ENCODE results near the gene KRT12. TPM values are rescaled to one million over a fixed set of nuclear protein-coding genes. Genes with fewer than 3 reads are reported as not detected.

The KRT12 gene
- total RNA-seq, 3 donors from 2014 or later (not counting 1 experiment from before 2014, with no cell fraction given): not detected

DNA sequence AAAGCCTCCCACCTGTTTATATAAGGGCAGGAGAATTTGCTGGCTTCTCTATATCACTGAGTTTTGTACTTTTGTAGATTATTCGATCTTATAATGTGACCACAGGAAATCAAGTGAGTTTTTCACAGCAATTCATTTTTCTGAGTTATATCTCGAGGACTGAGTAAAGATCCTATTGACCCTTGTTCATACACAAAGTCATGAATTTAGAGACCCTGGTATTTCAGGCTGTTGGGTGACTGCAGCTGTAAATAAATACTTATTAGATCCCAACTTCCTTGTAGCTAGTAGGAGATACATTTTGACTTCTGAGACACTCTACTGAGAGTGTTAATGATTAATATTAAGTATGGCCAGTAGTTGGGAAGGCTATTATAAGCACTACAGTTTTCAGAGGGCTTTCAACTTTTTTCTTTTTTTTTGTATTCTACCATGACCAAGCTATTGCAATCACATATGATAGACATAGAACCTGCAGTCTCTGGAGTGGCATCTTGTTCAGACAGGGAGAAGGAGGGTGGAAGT is 21.2 kb upstream of the KRT12 start:
- Mint-ChIP-seq H3K36me3 (no peaks in the 10 kb centered on the region), H3K27ac (no peak overlapping the region), H3K4me1 (no peaks in the 10 kb centered on the region), H3K27me3 (ENCODE audit: low read depth in 2 of 2) (peaks cover 31 to 51% of the 10 kb centered on the region in 2 donors), H3K9me3 (no peaks in the 10 kb centered on the region), H3K4me3 (no peak overlapping the region)
- DNase-seq (no peak), ATAC-seq (no peak)
- no peak overlapping the region for H3K4me3 ChIP-seq (ENCODE audit: low read length)
- no peak overlapping the region for H3K27ac ChIP-seq (ENCODE audit: low read length)
- TF ChIP-seq, protein P1, sequence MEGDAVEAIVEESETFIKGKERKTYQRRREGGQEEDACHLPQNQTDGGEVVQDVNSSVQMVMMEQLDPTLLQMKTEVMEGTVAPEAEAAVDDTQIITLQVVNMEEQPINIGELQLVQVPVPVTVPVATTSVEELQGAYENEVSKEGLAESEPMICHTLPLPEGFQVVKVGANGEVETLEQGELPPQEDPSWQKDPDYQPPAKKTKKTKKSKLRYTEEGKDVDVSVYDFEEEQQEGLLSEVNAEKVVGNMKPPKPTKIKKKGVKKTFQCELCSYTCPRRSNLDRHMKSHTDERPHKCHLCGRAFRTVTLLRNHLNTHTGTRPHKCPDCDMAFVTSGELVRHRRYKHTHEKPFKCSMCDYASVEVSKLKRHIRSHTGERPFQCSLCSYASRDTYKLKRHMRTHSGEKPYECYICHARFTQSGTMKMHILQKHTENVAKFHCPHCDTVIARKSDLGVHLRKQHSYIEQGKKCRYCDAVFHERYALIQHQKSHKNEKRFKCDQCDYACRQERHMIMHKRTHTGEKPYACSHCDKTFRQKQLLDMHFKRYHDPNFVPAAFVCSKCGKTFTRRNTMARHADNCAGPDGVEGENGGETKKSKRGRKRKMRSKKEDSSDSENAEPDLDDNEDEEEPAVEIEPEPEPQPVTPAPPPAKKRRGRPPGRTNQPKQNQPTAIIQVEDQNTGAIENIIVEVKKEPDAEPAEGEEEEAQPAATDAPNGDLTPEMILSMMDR (IDR thresholded peaks at IDR 0.05): no peak
- H3K4me1 ChIP-seq (ENCODE audit: control insufficient read depth, insufficient read depth, low read length): no peaks in the 10 kb centered on the region
- no peaks in the 10 kb centered on the region for H3K36me3 ChIP-seq (ENCODE audit: control insufficient read depth, insufficient read depth, low read length)
- peaks cover 15% of the 10 kb centered on the region for H3K27me3 ChIP-seq (ENCODE audit: control insufficient read depth, insufficient read depth, low read length)
- intact Hi-C loops (cut with micrococcal nuclease): no loop called here
- no peaks in the 10 kb centered on the region for H3K9me3 ChIP-seq (ENCODE audit: control insufficient read depth, insufficient read depth, low read length)
- WGBS (ENCODE audit: insufficient coverage): 88% methylated on average over 2 of the region's 2 CpGs

DNA sequence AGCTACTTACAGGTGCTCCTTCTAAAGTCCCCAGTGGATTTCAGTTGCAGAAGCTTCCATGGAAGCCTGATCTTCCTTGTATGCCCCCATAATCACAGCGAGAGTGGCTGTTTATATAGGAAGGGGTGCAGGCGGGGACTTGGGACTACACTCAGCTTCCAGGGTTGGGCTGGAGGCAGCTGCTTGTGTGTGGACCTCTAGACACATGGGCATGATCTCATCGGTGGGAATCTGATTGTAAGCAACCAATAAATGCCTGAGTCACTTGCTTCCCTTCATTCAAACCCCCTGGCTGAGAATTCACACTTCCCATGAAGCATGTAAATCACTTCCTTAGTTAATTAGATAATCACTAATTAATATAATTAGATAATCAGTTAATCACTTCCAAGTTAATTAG is 19.1 kb upstream of the KRT12 start:
- Mint-ChIP-seq H3K36me3 (no peaks in the 10 kb centered on the region), H3K4me3 (no peak overlapping the region), H3K4me1 (no peaks in the 10 kb centered on the region), H3K27ac (no peak overlapping the region), H3K27me3 (ENCODE audit: low read depth in 2 of 2) (peaks cover 25 to 44% of the 10 kb centered on the region in 2 donors), H3K9me3 (no peaks in the 10 kb centered on the region)
- H3K27ac ChIP-seq (ENCODE audit: low read length): no peak overlapping the region
- no peak for ATAC-seq
- 82% methylated on average over 3 of the region's 3 CpGs for WGBS (ENCODE audit: insufficient coverage)
- TF ChIP-seq, protein P1 (IDR thresholded peaks at IDR 0.05): no peak
- no peaks in the 10 kb centered on the region for H3K36me3 ChIP-seq (ENCODE audit: control insufficient read depth, insufficient read depth, low read length)
- no peak for DNase-seq
- peaks cover 15% of the 10 kb centered on the region for H3K27me3 ChIP-seq (ENCODE audit: control insufficient read depth, insufficient read depth, low read length)
- H3K9me3 ChIP-seq (ENCODE audit: control insufficient read depth, insufficient read depth, low read length): no peaks in the 10 kb centered on the region
- no peaks in the 10 kb centered on the region for H3K4me1 ChIP-seq (ENCODE audit: control insufficient read depth, insufficient read depth, low read length)
- no peak overlapping the region for H3K4me3 ChIP-seq (ENCODE audit: low read length)
- intact Hi-C loops (cut with micrococcal nuclease): no loop called here

DNA sequence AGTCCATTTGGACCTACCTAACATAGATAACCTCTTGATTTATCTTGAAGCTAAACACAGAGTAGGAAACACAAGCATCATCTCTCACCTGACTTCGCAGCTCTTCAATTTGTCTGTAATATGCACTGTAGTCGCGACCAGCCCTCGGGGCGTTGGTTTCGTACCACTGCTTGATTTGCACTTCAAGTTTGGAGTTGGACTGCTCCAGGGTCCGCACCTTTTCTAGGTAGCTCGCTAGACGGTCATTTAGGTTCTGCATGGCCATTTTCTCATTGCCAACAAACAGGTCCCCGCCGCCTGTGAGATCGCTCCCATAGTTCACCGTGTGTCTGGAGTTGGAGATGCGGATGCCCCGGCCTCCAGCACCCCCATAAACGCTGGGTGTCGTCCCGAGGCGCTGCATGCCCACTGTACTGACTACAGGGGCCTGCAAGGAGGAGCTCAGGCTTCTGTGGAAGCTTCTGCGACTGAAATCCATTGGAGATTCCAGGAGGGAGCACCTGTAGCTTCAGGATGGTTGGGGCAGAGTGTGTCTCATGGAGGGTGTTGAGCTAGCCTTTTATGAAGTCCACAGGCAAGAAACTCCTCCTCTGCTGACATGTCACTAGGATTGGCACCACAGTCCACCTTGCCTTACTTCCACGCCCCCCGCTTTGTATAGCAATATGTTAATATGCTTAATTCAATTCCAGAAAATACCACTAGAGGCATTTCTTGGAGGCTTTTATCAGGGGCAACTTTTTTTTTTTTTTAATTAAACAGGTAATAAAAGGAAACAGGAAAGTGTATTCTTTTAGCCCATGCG is 17.9 kb upstream of the KRT12 start, which contains the start of gene KRT20:
TSS of gene KRT20 (minus strand) at position 535 of the 805 bp plus-strand sequence. CDS start at position 478, 57 bp downstream.
- H3K4me3 ChIP-seq (ENCODE audit: low read length): no peak within 1 kb of the TSS
- Mint-ChIP-seq H3K27me3 (ENCODE audit: low read depth in 2 of 2) (peaks cover 25 to 34% of the 10 kb centered on the region in 2 donors), H3K27ac (no peak within 1 kb of the TSS), H3K4me1 (no peaks in the 10 kb centered on the region), H3K36me3 (no peaks in the 10 kb centered on the region), H3K9me3 (no peaks in the 10 kb centered on the region), H3K4me3 (no peak within 1 kb of the TSS)
- no peak within 1 kb of the TSS for H3K27ac ChIP-seq (ENCODE audit: low read length)
- TF ChIP-seq, protein P1 (IDR thresholded peaks at IDR 0.05): no peak
- H3K36me3 ChIP-seq (ENCODE audit: control insufficient read depth, insufficient read depth, low read length): no peaks in the 10 kb centered on the region
- no peak for ATAC-seq
- intact Hi-C loops (cut with micrococcal nuclease): no loop called here
- WGBS (ENCODE audit: insufficient coverage): 93% methylated on average over 20 of the region's 23 CpGs
- no peak for DNase-seq
- H3K4me1 ChIP-seq (ENCODE audit: control insufficient read depth, insufficient read depth, low read length): no peaks in the 10 kb centered on the region
- peaks cover 9% of the 10 kb centered on the region for H3K27me3 ChIP-seq (ENCODE audit: control insufficient read depth, insufficient read depth, low read length)
- H3K9me3 ChIP-seq (ENCODE audit: control insufficient read depth, insufficient read depth, low read length): no peaks in the 10 kb centered on the region

All from natural killer cell (primary cell).